ENCODE results near the gene SLC25A40.
"Not testable (repeated sequence)": the region's sequence is repeated elsewhere in the genome, so short reads cannot be mapped to it uniquely, and the experiment has no call there.

The SLC25A40 gene

GRCh38 chr7:87866533-87866932, 9.6 kb downstream of the SLC25A40 start:
- FAIRE-seq, result not testable (repeated sequence)

- no peak for FAIRE-seq
These were observed 10.1 kb downstream of the SLC25A40 start for GRCh38 chr7:87866089-87866488.

DNA sequence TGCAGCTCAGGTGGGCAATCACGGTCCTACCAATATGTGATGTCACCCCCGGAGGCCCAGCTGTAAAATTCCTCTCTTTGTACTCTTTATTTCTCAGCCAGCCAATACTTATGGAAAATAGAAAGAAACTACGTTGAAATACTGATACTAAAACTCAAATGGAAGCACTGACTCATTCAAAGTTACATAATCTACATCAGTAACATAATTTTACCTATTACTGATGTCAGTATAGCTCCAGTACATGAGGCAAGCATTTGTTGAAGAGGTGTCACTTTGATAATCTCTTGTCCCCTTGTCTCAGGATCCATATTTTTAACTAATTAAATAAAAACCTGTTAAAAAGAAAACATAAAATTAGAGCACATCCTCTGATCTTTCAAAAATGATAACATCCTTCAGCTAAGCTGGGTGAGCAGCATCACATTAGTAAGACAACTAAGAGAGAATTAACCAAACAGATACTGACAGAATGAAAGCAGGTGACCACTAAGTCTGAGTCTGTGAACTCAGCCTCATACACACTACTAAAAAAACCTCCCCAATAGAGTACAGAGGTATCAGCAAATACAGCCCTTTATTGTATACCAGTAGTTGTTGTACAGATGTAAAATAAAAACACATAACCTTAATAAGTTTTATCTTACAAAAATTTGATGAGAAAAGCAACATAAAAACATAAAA, 17.6 kb downstream of the SLC25A40 start:
- FAIRE-seq, result no peak

DNA sequence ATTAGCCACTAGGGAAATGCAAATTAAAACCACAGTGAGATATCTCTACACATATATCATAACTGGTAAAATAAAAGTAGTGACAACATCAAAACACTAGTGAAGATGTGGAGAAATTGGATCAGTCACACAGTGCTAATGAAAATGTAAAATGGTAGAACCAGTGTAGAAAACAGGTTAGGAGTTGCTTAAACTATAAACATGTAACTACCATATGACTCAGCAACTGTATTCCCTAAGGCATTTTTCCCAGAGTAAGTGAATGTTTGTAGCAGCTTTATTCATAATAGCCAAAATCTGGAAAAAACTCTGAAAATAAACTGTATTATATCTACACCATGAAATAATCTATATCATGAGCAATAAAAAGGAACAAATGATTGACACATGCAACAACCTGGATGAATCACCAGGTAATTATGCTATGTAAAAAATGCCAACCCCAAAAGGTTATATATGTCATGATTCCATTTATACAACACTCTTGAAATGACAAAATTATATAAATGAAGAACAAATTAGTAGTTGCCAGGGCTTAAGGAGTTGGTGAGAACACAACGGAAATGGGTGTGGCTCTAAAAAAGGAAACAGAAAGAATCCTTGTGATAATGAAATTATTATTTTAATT, 22.8 kb downstream of the SLC25A40 start:
- peak; percentile 34 for FAIRE-seq

- no peak for FAIRE-seq
These were observed 23.9 kb downstream of the SLC25A40 start for GRCh38 chr7:87852306-87852705.

DNA sequence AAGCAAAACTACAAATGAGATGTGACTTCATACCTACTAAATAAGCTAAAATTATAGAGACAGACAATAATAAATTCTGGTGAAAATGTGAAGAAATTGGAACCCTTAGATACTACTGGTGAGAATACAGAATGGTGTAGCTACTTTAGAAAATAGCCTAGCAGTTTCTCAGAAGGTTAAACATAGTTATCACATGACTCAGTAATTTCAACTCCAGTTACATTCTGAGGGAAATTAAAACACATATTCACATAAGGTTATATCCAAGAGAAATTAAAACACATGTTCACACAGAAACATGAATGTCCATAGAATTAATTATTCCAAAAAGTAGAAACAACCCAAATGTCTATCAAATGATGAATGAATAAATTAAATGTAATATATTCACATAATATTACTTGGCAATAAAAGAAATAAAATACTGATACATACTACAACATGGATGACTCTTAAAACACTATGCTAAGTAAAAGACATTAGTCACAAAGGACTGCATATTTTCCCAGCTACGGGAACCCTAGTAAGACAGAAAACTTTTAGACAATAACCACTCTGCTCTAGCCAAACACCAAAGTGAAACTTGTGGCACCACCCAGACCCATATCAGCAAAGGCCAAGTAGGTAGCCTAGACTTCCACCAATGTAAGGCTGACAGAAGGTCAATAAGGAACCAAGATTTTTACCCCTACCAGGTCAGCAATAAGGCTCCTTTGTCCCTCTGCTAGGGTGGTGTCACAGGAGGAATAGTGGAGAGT, 25.1 kb downstream of the SLC25A40 start:
- FAIRE-seq, result no peak

DNA sequence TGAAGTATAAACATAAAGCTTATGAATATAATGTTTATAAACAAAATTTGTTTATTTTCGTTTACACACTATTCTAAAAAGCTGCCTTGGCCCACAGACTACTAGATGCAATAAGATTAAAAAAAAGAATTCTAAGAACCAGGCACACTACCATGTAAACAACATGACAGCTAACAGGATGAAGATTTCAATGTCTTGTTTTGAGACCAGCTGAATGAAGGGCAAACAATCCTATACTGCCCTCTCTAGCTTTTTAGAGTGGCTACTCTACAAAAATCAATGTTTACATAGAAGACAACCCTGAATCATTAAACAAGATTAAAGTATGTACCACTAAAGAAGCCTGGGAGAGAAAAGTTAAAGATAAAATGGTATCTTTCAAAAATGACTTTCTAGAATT, 38.6 kb downstream of the SLC25A40 start:
- FAIRE-seq, result peak; percentile 33

DNA sequence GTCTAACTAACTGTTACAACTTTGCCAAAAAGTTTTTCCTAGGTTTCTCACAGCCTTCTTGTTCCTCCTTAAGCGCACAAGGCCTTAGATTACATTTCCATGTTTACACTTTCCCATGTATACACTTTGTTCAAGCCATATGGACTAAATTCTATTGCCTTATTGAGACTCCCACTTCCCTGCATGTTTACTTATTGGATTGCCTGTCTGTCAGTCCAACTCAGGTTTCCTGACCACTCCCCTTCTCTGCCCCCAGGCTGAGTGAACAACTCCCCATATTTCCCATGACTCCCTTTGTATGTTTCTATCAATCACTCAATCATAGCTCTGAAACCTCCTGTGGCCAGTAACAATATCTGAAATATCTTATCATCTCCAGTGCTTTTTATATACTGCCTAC, 43.0 kb downstream of the SLC25A40 start:
- FAIRE-seq, result no peak

DNA sequence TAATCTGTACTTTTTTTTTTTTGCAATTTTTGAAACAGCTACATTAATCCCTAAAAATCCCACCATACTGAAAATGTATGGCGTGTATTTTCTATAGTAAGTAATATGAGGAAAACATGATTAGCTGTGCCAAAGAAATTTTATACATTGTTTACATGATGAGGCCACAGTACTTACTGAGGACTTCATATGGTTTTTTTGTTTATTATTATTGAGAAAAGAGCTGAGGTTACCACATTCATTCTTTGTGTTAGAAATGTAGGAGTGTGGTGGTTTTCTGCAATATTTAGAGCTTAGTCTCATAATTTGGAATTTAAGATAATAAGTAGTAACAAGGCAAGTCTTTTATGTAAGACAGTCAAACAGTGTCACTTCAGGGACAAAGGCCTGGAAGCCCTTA, 45.1 kb downstream of the SLC25A40 start:
- peak; percentile 17 for FAIRE-seq

- not testable (repeated sequence) for FAIRE-seq
These were observed 47.8 kb downstream of the SLC25A40 start for GRCh38 chr7:87828383-87828782.

- not testable (repeated sequence) for FAIRE-seq
These were observed 50.8 kb downstream of the SLC25A40 start for GRCh38 chr7:87825369-87825768.

GRCh38 chr7:87822056-87822455, 54.1 kb downstream of the SLC25A40 start:
- not testable (repeated sequence) for FAIRE-seq

- no peak for FAIRE-seq
These were observed 57.8 kb downstream of the SLC25A40 start for GRCh38 chr7:87818336-87818735.

- FAIRE-seq, result no peak
These were observed 59.8 kb downstream of the SLC25A40 start for GRCh38 chr7:87816389-87816788.

DNA sequence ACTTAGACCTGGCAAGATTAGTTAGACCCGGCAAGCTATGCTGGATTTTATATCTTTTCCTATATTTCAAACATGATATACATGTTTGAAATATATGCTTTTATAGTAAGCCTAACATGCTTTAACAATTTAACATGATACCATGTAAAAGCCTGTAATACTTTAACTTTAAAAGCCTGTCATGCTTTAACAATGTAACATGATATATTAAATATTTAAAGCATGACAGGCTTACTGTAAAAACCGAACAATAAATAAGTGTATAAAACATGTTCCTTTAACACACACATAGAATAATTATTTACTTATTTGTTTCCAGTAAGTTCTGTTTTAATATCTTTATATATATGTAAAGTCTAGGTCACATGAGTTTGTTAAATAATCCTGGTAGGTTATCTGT, 65.4 kb downstream of the SLC25A40 start:
- FAIRE-seq, result peak; percentile 79

DNA sequence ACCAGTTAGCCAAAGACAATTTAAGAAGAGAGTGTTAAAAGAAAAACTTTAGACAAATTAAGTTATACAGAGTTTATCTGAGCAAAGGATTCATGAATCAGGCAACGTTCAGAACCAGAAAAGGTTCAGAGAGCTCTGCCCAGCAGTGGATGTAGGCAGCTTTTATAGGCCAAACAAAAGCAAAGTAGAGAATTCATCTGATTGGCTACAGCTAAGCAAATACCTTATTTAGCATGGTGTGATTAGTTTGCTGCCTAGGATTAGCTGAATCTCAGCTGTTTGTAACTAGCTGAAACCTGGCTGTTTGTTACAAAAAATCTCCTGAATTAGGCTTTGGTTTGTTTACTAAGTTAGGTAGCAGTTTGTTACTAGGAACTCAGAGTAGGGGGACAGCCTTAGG, 66.0 kb downstream of the SLC25A40 start:
- FAIRE-seq, result no peak

- no peak for FAIRE-seq
These were observed 70.0 kb downstream of the SLC25A40 start for GRCh38 chr7:87806150-87806549.

- peak; percentile 96 for FAIRE-seq
These were observed 78.3 kb downstream of the SLC25A40 start for GRCh38 chr7:87797798-87798403.

- FAIRE-seq, result no peak
These were observed 78.8 kb downstream of the SLC25A40 start for GRCh38 chr7:87797395-87797794.

DNA sequence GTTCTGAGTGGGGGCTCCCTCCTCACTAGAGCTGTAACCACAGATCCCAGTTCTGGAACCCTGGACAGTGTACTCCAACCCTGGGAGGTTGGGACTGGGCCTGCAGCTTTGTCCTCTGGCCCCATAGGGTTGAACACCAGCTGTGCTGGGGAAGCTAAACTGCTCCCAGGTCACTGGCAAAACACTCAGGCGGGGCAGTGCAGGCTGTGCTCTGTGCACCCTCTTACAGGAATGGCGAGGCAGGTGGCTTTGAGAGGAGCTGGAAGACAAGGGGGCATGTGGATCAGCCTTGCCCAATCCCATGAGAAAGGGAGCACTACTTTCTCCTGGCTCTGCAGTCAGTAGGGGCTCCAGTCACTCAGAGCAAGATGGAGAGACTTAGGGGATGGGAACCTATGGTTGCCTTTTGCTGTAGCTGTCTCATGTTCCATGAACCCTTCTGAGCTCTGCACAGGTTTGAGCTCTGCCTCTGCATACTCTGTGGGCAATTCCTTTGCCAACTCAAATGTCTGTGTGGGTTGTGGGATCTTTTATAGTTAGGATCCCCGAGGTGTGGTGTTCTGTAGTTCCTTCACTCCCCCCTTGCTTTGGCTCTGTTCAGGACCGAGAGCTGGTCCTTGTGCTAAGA, 90.7 kb downstream of the SLC25A40 start:
- FAIRE-seq, result no peak

DNA sequence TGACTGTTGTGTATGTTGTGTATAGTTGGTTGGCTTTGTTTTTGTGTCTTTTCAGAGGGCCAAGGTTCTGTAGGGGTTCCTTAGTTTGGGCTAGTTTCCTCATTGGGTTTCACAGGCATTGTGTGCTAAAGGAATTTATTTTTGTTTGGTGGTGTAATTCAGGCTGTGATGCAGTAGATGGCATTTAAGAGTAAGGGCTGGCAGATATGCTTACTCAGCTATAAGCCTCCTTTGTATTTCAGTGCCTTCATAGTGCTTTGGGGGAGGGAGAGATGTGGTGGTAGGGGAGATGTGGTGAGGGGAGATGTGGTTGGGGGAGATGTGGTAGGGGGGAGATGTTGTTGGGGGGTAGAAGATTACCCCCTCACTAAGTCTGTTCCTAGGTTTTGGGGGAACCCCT, 91.7 kb downstream of the SLC25A40 start:
- FAIRE-seq, result no peak
